Neural progenitor cell (in vitro differentiated cells): ENCODE data around the gene SLFNL1. TPM values are rescaled to one million over a fixed set of nuclear protein-coding genes. Genes with fewer than 3 reads are reported as not detected.

Experiments
- DNase-seq: peaks from one replicate; pipeline ENCODE4 v3.0.0-alpha.2; 2016; ENCODE audit warnings: low spot score
- H2AFZ ChIP-seq: fragments of 200-600 bp; sonication (generic); replicated peaks from 2 replicates; pipeline ENCODE4 v1.6.1; 2016; ENCODE audit warnings: antibody characterized with exemption
- H3F3A ChIP-seq: fragments of 200-600 bp; sonication (generic); 2 replicates; pipeline ENCODE4 v1.6.1; 2016; ENCODE audit warnings: antibody characterized with exemption, low read depth
- H3K27ac ChIP-seq: fragments of 200-600 bp; sonication (generic); 2 replicates; pipeline ENCODE4 v1.5.1; 2016; ENCODE audit warnings: mild to moderate bottlenecking
- H3K27me3 ChIP-seq: fragments of 200-600 bp; sonication (generic); 2 replicates; pipeline ENCODE4 v1.6.1; 2016; ENCODE audit warnings: mild to moderate bottlenecking, moderate library complexity
- H3K36me3 ChIP-seq: fragments of 200-600 bp; sonication (generic); 2 replicates; pipeline ENCODE4 v1.5.1; 2016
- H3K4me1 ChIP-seq: fragments of 200-600 bp; sonication (generic); 2 replicates; pipeline ENCODE4 v1.6.1; 2016; ENCODE audit warnings: mixed run types
- H3K4me2 ChIP-seq: fragments of 200-600 bp; sonication (generic); 2 replicates; pipeline ENCODE4 v1.6.1; 2016
- H3K4me3 ChIP-seq: fragments of 200-600 bp; sonication (generic); 2 replicates; pipeline ENCODE4 v1.5.1; 2016
- H3K79me2 ChIP-seq: fragments of 200-600 bp; sonication (generic); 2 replicates; pipeline ENCODE4 v1.6.1; 2016; ENCODE audit warnings: low read depth
- H3K9ac ChIP-seq: fragments of 200-600 bp; sonication (generic); 2 replicates; pipeline ENCODE4 v1.6.1; 2016
- H3K9me3 ChIP-seq: fragments of 200-600 bp; sonication (generic); 2 replicates; pipeline ENCODE4 v1.5.1; 2016; ENCODE audit warnings: low read depth
- H4K20me1 ChIP-seq: fragments of 200-600 bp; sonication (generic); 2 replicates; pipeline ENCODE4 v1.6.1; 2016; ENCODE audit warnings: low read depth
- H3K27ac Mint-ChIP-seq: 3 replicates; pipeline ENCODE4 v1.8.0; 2021; ENCODE audit warnings: mixed read lengths
- H3K27me3 Mint-ChIP-seq: 2 replicates; pipeline ENCODE4 v1.8.0; 2022; ENCODE audit warnings: low read depth, mild to moderate bottlenecking, inconsistent platforms, moderate library complexity, mixed read lengths; ENCODE audit not compliant: insufficient read depth
- H3K36me3 Mint-ChIP-seq: 3 replicates; pipeline ENCODE4 v1.8.0; 2021; ENCODE audit warnings: mixed read lengths
- H3K4me1 Mint-ChIP-seq: 3 replicates; pipeline ENCODE4 v1.8.0; 2021; ENCODE audit warnings: mixed read lengths
- H3K4me3 Mint-ChIP-seq: 3 replicates; pipeline ENCODE4 v1.8.0; 2021; ENCODE audit warnings: mild to moderate bottlenecking, moderate library complexity, mixed read lengths
- H3K9me3 Mint-ChIP-seq: 3 replicates; pipeline ENCODE4 v1.8.0; 2020; ENCODE audit warnings: mixed read lengths
- CTCF ChIP-seq: fragments of 200-600 bp; sonication (generic); IDR thresholded peaks from 2 replicates; pipeline ENCODE4 v1.5.1; 2017; ENCODE audit warnings: antibody characterized with exemption, mild to moderate bottlenecking
- EZH2 ChIP-seq: fragments of 200-600 bp; sonication (generic); IDR thresholded peaks from 2 replicates; pipeline ENCODE4 v1.6.1; 2017; ENCODE audit warnings: antibody characterized with exemption, mild to moderate bottlenecking, moderate library complexity
- EZH2phosphoT487 ChIP-seq: fragments of 200-600 bp; sonication (generic); IDR thresholded peaks from 2 replicates; pipeline ENCODE4 v1.6.1; 2017; ENCODE audit warnings: antibody characterized with exemption
- total RNA-seq: library from RNA; depleted of rRNA; stranded (reverse); fragments of >200 nt; gene quantifications from 2 replicates; pipeline ENCODE4 v1.2.3, GENCODE V29; 2015; ENCODE audit warnings: low replicate concordance

The SLFNL1 gene
- total RNA-seq, 1 donor from 2014 or later = not detected

GRCh38 chr1:41037116-41037903 is 15.8 kb upstream of the SLFNL1 start:
- no peaks in the 10 kb centered on the region for H3K4me1 Mint-ChIP-seq
- no peaks in the 10 kb centered on the region for H3F3A ChIP-seq
- H3K4me1 ChIP-seq = no peaks in the 10 kb centered on the region
- no peak overlapping the region for H3K4me2 ChIP-seq
- no peaks in the 10 kb centered on the region for H3K79me2 ChIP-seq
- H3K4me3 Mint-ChIP-seq = no peak overlapping the region
- DNase-seq = no peak
- no peak overlapping the region for H3K9ac ChIP-seq
- H3K27ac Mint-ChIP-seq = no peak overlapping the region
- H3K36me3 ChIP-seq = no peaks in the 10 kb centered on the region
- no peaks in the 10 kb centered on the region for H3K27me3 ChIP-seq
- no peak overlapping the region for H3K27ac ChIP-seq
- peaks cover 25% of the 10 kb centered on the region for H3K36me3 Mint-ChIP-seq
- H3K9me3 ChIP-seq = no peaks in the 10 kb centered on the region
- H3K27me3 Mint-ChIP-seq = no peaks in the 10 kb centered on the region
- H3K9me3 Mint-ChIP-seq = no peaks in the 10 kb centered on the region
- H4K20me1 ChIP-seq = no peaks in the 10 kb centered on the region
- no peak overlapping the region for H3K4me3 ChIP-seq
- TF ChIP-seq CTCF (no peak), EZH2phosphoT487 (no peak), EZH2 (no peak)
- H2AFZ ChIP-seq = no peak overlapping the region

GRCh38 chr1:41033272-41033671 is 11.7 kb upstream of the SLFNL1 start:
- H3K27ac ChIP-seq = no peak overlapping the region
- H3K9ac ChIP-seq = no peak overlapping the region
- no peak overlapping the region for H3K4me2 ChIP-seq
- Mint-ChIP-seq H3K27me3 (no peaks in the 10 kb centered on the region), H3K27ac (no peak overlapping the region), H3K4me3 (no peak overlapping the region), H3K36me3 (peaks cover 33% of the 10 kb centered on the region), H3K9me3 (no peaks in the 10 kb centered on the region), H3K4me1 (no peaks in the 10 kb centered on the region)
- DNase-seq = no peak
- H3K27me3 ChIP-seq = no peaks in the 10 kb centered on the region
- no peak overlapping the region for H3K4me3 ChIP-seq
- no peaks in the 10 kb centered on the region for H4K20me1 ChIP-seq
- H3K4me1 ChIP-seq = no peaks in the 10 kb centered on the region
- no peak overlapping the region for H2AFZ ChIP-seq
- TF ChIP-seq EZH2 (no peak), EZH2phosphoT487 (no peak), CTCF (no peak)
- H3F3A ChIP-seq = no peaks in the 10 kb centered on the region
- no peaks in the 10 kb centered on the region for H3K9me3 ChIP-seq
- no peaks in the 10 kb centered on the region for H3K36me3 ChIP-seq
- H3K79me2 ChIP-seq = no peaks in the 10 kb centered on the region

- Mint-ChIP-seq H3K4me1 (no peaks in the 10 kb centered on the region), H3K27me3 (no peaks in the 10 kb centered on the region), H3K27ac (no peak overlapping the region), H3K4me3 (no peak overlapping the region), H3K36me3 (peaks cover 34% of the 10 kb centered on the region), H3K9me3 (no peaks in the 10 kb centered on the region)
- H3K9ac ChIP-seq = no peak overlapping the region
- H3K4me2 ChIP-seq = no peak overlapping the region
- no peaks in the 10 kb centered on the region for H3K36me3 ChIP-seq
- H3K9me3 ChIP-seq = no peaks in the 10 kb centered on the region
- no peak overlapping the region for H2AFZ ChIP-seq
- no peaks in the 10 kb centered on the region for H4K20me1 ChIP-seq
- no peak for TF ChIP-seq CTCF
- TF ChIP-seq EZH2 = no peak
- no peak for TF ChIP-seq EZH2phosphoT487
- no peak overlapping the region for H3K27ac ChIP-seq
- no peaks in the 10 kb centered on the region for H3K79me2 ChIP-seq
- H3K27me3 ChIP-seq = no peaks in the 10 kb centered on the region
- no peak for DNase-seq
- no peaks in the 10 kb centered on the region for H3F3A ChIP-seq
- no peaks in the 10 kb centered on the region for H3K4me1 ChIP-seq
- no peak overlapping the region for H3K4me3 ChIP-seq
These were observed 10.6 kb upstream of the SLFNL1 start for GRCh38 chr1:41032147-41032546.
